Measurements from ENCODE around the gene KNCN.
A peak's percentile ranks its signal among the peaks of the same experiment; 100 is the strongest.

Gene KNCN

GRCh38 chr1:46568461-46568891 is 17.0 kb upstream of the KNCN start:
- DNase-seq (ENCODE audit: low spot score) = no peak

- DNase-seq (ENCODE audit: low spot score) = no peak
These were observed 11.9 kb upstream of the KNCN start for GRCh38 chr1:46563341-46563740.

- DNase-seq (ENCODE audit: low spot score) = no peak
These were observed 11.1 kb upstream of the KNCN start for GRCh38 chr1:46562498-46562897.

GRCh38 chr1:46558966-46559365 is 7.5 kb upstream of the KNCN start:
- no peak for DNase-seq (ENCODE audit: low spot score)

GRCh38 chr1:46558141-46558963 is 6.9 kb upstream of the KNCN start:
- no peak for DNase-seq (ENCODE audit: low spot score)

- no peak for DNase-seq (ENCODE audit: low spot score)
These were observed 6.0 kb upstream of the KNCN start for GRCh38 chr1:46557403-46557802.

- DNase-seq (ENCODE audit: low spot score) = no peak
These were observed 5.4 kb upstream of the KNCN start for GRCh38 chr1:46556822-46557221.

- no peak for DNase-seq (ENCODE audit: low spot score)
These were observed 4.6 kb upstream of the KNCN start for GRCh38 chr1:46555826-46556619.

GRCh38 chr1:46554597-46555381 is 3.3 kb upstream of the KNCN start:
- no peak for DNase-seq (ENCODE audit: low spot score)

- no peak for DNase-seq (ENCODE audit: low spot score)
These were observed 2.8 kb upstream of the KNCN start for GRCh38 chr1:46554236-46554596.

- DNase-seq (ENCODE audit: low spot score) = no peak
These were observed 2.1 kb upstream of the KNCN start for GRCh38 chr1:46553506-46553905.

- DNase-seq (ENCODE audit: low spot score) = no peak
These were observed 1.1 kb upstream of the KNCN start for GRCh38 chr1:46552357-46553237.

GRCh38 chr1:46550751-46551231 is 656 bp downstream of the KNCN start:
- DNase-seq (ENCODE audit: low spot score) = no peak

GRCh38 chr1:46549697-46550681 is 1.5 kb downstream of the KNCN start:
- DNase-seq (ENCODE audit: low spot score) = peak; percentile 71

GRCh38 chr1:46547481-46548383 is 3.7 kb downstream of the KNCN start:
- DNase-seq (ENCODE audit: low spot score) = peak; percentile 48

GRCh38 chr1:46546210-46546609 is 5.2 kb downstream of the KNCN start:
- no peak for DNase-seq (ENCODE audit: low spot score)

- DNase-seq (ENCODE audit: low spot score) = no peak
These were observed 5.7 kb downstream of the KNCN start for GRCh38 chr1:46545784-46546183.

GRCh38 chr1:46544561-46545240 is 6.7 kb downstream of the KNCN start:
- DNase-seq (ENCODE audit: low spot score) = no peak

Measured in CD4-positive, alpha-beta T cell treated with Interleukin-2 at 100 ng/mL for 4 hours (primary cell).